Measurements from ENCODE around the gene DLG2. TPM values are rescaled to one million over a fixed set of nuclear protein-coding genes. Genes with fewer than 3 reads are reported as not detected.

DLG2 gene
- total RNA-seq, 2 experiments from 2014 or later: 6.9 to 8.2 TPM

GRCh38 chr11:84884836-84885235 lies 742.3 kb downstream of the DLG2 start:
- no peaks in the 10 kb centered on the region for H4K20me1 ChIP-seq (ENCODE audit: insufficient read depth, low read length)
- H3K9me2 ChIP-seq (ENCODE audit: insufficient read depth, low read length): no peaks in the 10 kb centered on the region
- H2AFZ ChIP-seq (ENCODE audit: low read length): no peak overlapping the region
- ChIA-PET POLR2A (interaction anchor here (1.4 kb wide), 1 partner anchor 9 kb away, joined by 3 read pairs; no protein-coding TSS in a partner anchor), CTCF (ENCODE audit: unreplicated experiment) (no interaction called here)
- H3K27ac ChIP-seq (ENCODE audit: low read depth, low read length, poor library complexity, severe bottlenecking): no peak overlapping the region
- H3K9me3 ChIP-seq (ENCODE audit: low read length): no peaks in the 10 kb centered on the region
- H3K79me2 ChIP-seq (ENCODE audit: insufficient read depth, low read depth, low read length): no peaks in the 10 kb centered on the region
- DNase-seq (ENCODE audit: low spot score): no peak
- no peaks in the 10 kb centered on the region for H3K4me1 ChIP-seq (ENCODE audit: insufficient read depth, low read length, poor library complexity, severe bottlenecking)
- BruUV-seq (replicated peaks): no TSS peak
- no peaks in the 10 kb centered on the region for H3K36me3 ChIP-seq (ENCODE audit: insufficient read depth, low read length)
- no peak overlapping the region for H3K4me3 ChIP-seq (ENCODE audit: low read depth, low read length, poor library complexity, severe bottlenecking)
- H3K4me2 ChIP-seq (ENCODE audit: low read length): no peak overlapping the region
- TF ChIP-seq EZH2phosphoT487 (IDR thresholded peaks at IDR 0.05; ENCODE audit: borderline replicate concordance, low read depth, low read length) (no peak), CTCF (conservative IDR thresholded peaks at IDR 0.05; ENCODE audit: low read length) (no peak)
- intact Hi-C loops (cut with micrococcal nuclease; ENCODE audit: unreplicated experiment): no loop called here

DNA sequence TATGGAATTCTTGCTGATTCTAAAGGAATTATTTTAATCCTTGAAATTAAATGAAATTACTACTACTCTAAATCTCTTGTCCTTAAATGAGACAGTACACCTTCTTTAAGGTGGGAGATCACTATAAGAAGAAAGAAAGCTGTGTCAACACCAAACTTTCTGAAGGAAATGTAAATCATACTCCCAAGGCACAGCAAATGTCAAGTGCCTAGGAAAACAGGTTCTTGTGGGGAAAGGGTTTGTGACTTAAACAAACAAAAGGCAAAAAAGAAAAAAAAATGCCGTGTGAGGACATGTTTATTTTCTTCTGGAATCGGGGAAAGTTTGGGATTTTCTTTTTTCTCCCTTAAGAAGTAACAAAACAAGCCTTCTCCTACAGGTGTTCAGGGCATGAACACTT lies 745.1 kb downstream of the DLG2 start:
- Histone ChIP-seq H3K4me1 (ENCODE audit: insufficient read depth, low read length, poor library complexity, severe bottlenecking) (no peaks in the 10 kb centered on the region), H3K27ac (ENCODE audit: low read depth, low read length, poor library complexity, severe bottlenecking) (no peak overlapping the region), H3K36me3 (ENCODE audit: insufficient read depth, low read length) (no peaks in the 10 kb centered on the region), H3K79me2 (ENCODE audit: insufficient read depth, low read depth, low read length) (no peaks in the 10 kb centered on the region), H3K4me3 (ENCODE audit: low read depth, low read length, poor library complexity, severe bottlenecking) (no peak overlapping the region), H4K20me1 (ENCODE audit: insufficient read depth, low read length) (no peaks in the 10 kb centered on the region), H3K9me2 (ENCODE audit: insufficient read depth, low read length) (no peaks in the 10 kb centered on the region), H3K4me2 (ENCODE audit: low read length) (no peak overlapping the region), H2AFZ (ENCODE audit: low read length) (no peak overlapping the region), H3K9me3 (ENCODE audit: low read length) (no peaks in the 10 kb centered on the region)
- no peak for DNase-seq (ENCODE audit: low spot score)
- ChIA-PET CTCF (ENCODE audit: unreplicated experiment) (no interaction called here), POLR2A (no interaction called here)
- TF ChIP-seq EZH2phosphoT487 (IDR thresholded peaks at IDR 0.05; ENCODE audit: borderline replicate concordance, low read depth, low read length): no peak
- TF ChIP-seq CTCF (conservative IDR thresholded peaks at IDR 0.05; ENCODE audit: low read length): no peak
- BruUV-seq (replicated peaks): no TSS peak
- intact Hi-C loops (cut with micrococcal nuclease; ENCODE audit: unreplicated experiment): no loop called here

GRCh38 chr11:84871116-84871515 lies 756.0 kb downstream of the DLG2 start:
- Histone ChIP-seq H3K9me2 (ENCODE audit: insufficient read depth, low read length) (no peaks in the 10 kb centered on the region), H3K27ac (ENCODE audit: low read depth, low read length, poor library complexity, severe bottlenecking) (no peak overlapping the region), H3K4me1 (ENCODE audit: insufficient read depth, low read length, poor library complexity, severe bottlenecking) (no peaks in the 10 kb centered on the region), H4K20me1 (ENCODE audit: insufficient read depth, low read length) (no peaks in the 10 kb centered on the region), H3K4me3 (ENCODE audit: low read depth, low read length, poor library complexity, severe bottlenecking) (no peak overlapping the region), H3K4me2 (ENCODE audit: low read length) (no peak overlapping the region), H3K9me3 (ENCODE audit: low read length) (no peaks in the 10 kb centered on the region), H2AFZ (ENCODE audit: low read length) (no peak overlapping the region), H3K36me3 (ENCODE audit: insufficient read depth, low read length) (no peaks in the 10 kb centered on the region), H3K79me2 (ENCODE audit: insufficient read depth, low read depth, low read length) (no peaks in the 10 kb centered on the region)
- intact Hi-C loops (cut with micrococcal nuclease; ENCODE audit: unreplicated experiment): no loop called here
- ChIA-PET CTCF (ENCODE audit: unreplicated experiment) (no interaction called here), POLR2A (interaction anchor here (0.7 kb wide), 1 partner anchor 15 kb away, joined by 3 read pairs; no protein-coding TSS in a partner anchor)
- no peak for DNase-seq (ENCODE audit: low spot score)
- no TSS peak for BruUV-seq (replicated peaks)
- TF ChIP-seq EZH2phosphoT487 (IDR thresholded peaks at IDR 0.05; ENCODE audit: borderline replicate concordance, low read depth, low read length) (no peak), CTCF (conservative IDR thresholded peaks at IDR 0.05; ENCODE audit: low read length) (no peak)
